Neural cell (in vitro differentiated cells): ENCODE measurements around the gene TUBB3. TPM values are rescaled to one million over a fixed set of nuclear protein-coding genes. Genes with fewer than 3 reads are reported as not detected.
"Not testable (repeated sequence)": the region's sequence is repeated elsewhere in the genome, so short reads cannot be mapped to it uniquely, and the experiment has no call there.

Experiments
- H2AFZ ChIP-seq: fragments of 200-600, 300-800 bp; sonication (generic), shearing (Covaris generic); 2 replicates; pipeline ENCODE4 v1.6.0; 2014; ENCODE audit warnings: low read depth, mild to moderate bottlenecking, antibody characterized with exemption, low read length, moderate library complexity
- H3F3A ChIP-seq: fragments of 200-600 bp; shearing (Covaris generic); 2 replicates; pipeline ENCODE4 v1.6.1; 2016; ENCODE audit warnings: mild to moderate bottlenecking, moderate library complexity, mixed read lengths, antibody characterized with exemption, low read length; ENCODE audit not compliant: insufficient read depth, poor library complexity, severe bottlenecking
- H3K27ac ChIP-seq: fragments of 200-600, 300-800 bp; sonication (generic), shearing (Covaris generic); 2 replicates; pipeline ENCODE4 v1.5.1; 2014; ENCODE audit warnings: mild to moderate bottlenecking, low read length, moderate library complexity
- H3K27me3 ChIP-seq: fragments of 300-800, 200-600 bp; sonication (generic), shearing (Covaris generic); 2 replicates; pipeline ENCODE4 v1.6.0; 2014; ENCODE audit warnings: mild to moderate bottlenecking, low read depth, low read length, moderate library complexity; ENCODE audit not compliant: insufficient read depth
- H3K36me3 ChIP-seq: fragments of 300-800, 200-600 bp; sonication (generic), shearing (Covaris generic); 2 replicates; pipeline ENCODE4 v1.5.1; 2014; ENCODE audit warnings: mild to moderate bottlenecking, antibody characterized with exemption, low read length, moderate library complexity; ENCODE audit not compliant: insufficient read depth
- H3K4me2 ChIP-seq: fragments of 300-800, 200-600 bp; sonication (generic), shearing (Covaris generic); 2 replicates; pipeline ENCODE4 v1.6.0; 2014; ENCODE audit warnings: mild to moderate bottlenecking, low read length
- H3K4me3 ChIP-seq: fragments of 300-800, 200-600 bp; sonication (generic), shearing (Covaris generic); 2 replicates; pipeline ENCODE4 v1.5.1; 2014; ENCODE audit warnings: mild to moderate bottlenecking, low read length, moderate library complexity
- H3K79me2 ChIP-seq: fragments of 200-600 bp; shearing (Covaris generic); replicated peaks from 2 replicates; pipeline ENCODE4 v1.6.0; 2014; ENCODE audit warnings: mild to moderate bottlenecking, low read length, moderate library complexity; ENCODE audit not compliant: insufficient read depth
- H3K9ac ChIP-seq: fragments of 300-800, 200-600 bp; sonication (generic), shearing (Covaris generic); 2 replicates; pipeline ENCODE4 v1.6.1; 2016; ENCODE audit warnings: mild to moderate bottlenecking, low read length, mixed read lengths
- H3K9me2 ChIP-seq: fragments of 200-600 bp; shearing (Covaris generic); 2 replicates; pipeline ENCODE4 v1.6.1; 2016; ENCODE audit warnings: mild to moderate bottlenecking, low read length, mixed read lengths; ENCODE audit not compliant: insufficient read depth
- H3K9me3 ChIP-seq: fragments of 200-600, 300-800 bp; sonication (generic), shearing (Covaris generic); 2 replicates; pipeline ENCODE4 v1.6.1; 2016; ENCODE audit warnings: mild to moderate bottlenecking, mixed run types, low read length, moderate library complexity, mixed read lengths
- H4K20me1 ChIP-seq: fragments of 200-600 bp; shearing (Covaris generic); 2 replicates; pipeline ENCODE4 v1.6.1; 2016; ENCODE audit warnings: mild to moderate bottlenecking, mixed run types; ENCODE audit not compliant: insufficient read depth
- EP300 ChIP-seq: fragments of 450-650 bp; conservative IDR thresholded peaks from 2 replicates; pipeline ENCODE4 v1.6.1; 2014; ENCODE audit warnings: antibody characterized with exemption, mild to moderate bottlenecking, moderate library complexity; ENCODE audit not compliant: poor library complexity, severe bottlenecking
- EZH2 ChIP-seq: fragments of 200-600, 300-800 bp; shearing (Covaris generic), sonication (generic); IDR thresholded peaks from 2 replicates; pipeline ENCODE4 v1.6.1; 2014; ENCODE audit warnings: antibody characterized with exemption, low read length, borderline replicate concordance, mild to moderate bottlenecking; ENCODE audit not compliant: insufficient read depth, poor library complexity, severe bottlenecking
- POLR2AphosphoS5 ChIP-seq: IDR thresholded peaks from 2 replicates; pipeline ENCODE4 v1.6.1; 2012
- RAD21 ChIP-seq: fragments of 450-650 bp; conservative IDR thresholded peaks from 2 replicates; pipeline ENCODE4 v1.6.1; 2014; ENCODE audit warnings: antibody characterized with exemption, mild to moderate bottlenecking, moderate library complexity
- REST ChIP-seq: IDR thresholded peaks from 2 replicates; pipeline ENCODE4 v1.6.1; 2012; ENCODE audit warnings: borderline replicate concordance
- SMC3 ChIP-seq: fragments of 450-650 bp; conservative IDR thresholded peaks from 2 replicates; pipeline ENCODE4 v1.6.1; 2014; ENCODE audit warnings: antibody characterized with exemption, mild to moderate bottlenecking, moderate library complexity; ENCODE audit not compliant: poor library complexity
- TAF1 ChIP-seq: IDR thresholded peaks from 2 replicates; pipeline ENCODE4 v1.6.1; 2012; ENCODE audit warnings: low read depth
- polyA plus RNA-seq: library from polyadenylated mRNA; depleted of rRNA; stranded (reverse); fragments of >200 nt; gene quantifications from 2 replicates; pipeline ENCODE4 v1.2.3, GENCODE V29; 2014
- TF ChIP-seq, protein P1 (sequence below): fragments of 450-650 bp; IDR thresholded peaks from 2 replicates; pipeline ENCODE4 v1.5.1; 2014; ENCODE audit warnings: antibody characterized with exemption, mild to moderate bottlenecking, moderate library complexity; ENCODE audit not compliant: poor library complexity, severe bottlenecking

Gene TUBB3
- polyA plus RNA-seq, 1 donor from 2014 or later, result 2,442 TPM

DNA sequence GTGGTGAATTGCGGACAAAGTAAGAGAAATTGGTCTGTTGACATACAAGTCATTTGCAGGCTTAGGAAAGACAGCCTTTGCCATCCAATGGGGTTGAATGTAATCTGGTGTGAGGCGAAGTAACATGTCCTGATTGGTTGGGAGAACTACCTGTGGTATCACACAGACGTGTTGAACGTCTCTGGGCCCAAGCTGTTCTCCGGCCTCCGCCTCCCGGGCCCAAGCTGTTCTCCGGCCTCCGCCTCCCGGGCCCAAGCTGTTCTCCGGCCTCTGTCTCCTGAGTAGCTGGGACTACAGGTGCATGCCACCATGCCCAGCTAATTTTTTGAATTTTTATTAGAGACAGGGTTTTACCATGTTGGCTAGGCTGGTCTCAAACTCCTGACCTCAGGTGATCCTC, 44.9 kb downstream of the TUBB3 start:
- not testable (repeated sequence) for H4K20me1 ChIP-seq, H3K27ac ChIP-seq, H3F3A ChIP-seq, H3K9me2 ChIP-seq, H3K36me3 ChIP-seq, H2AFZ ChIP-seq, H3K9me3 ChIP-seq, H3K27me3 ChIP-seq, H3K4me3 ChIP-seq, H3K79me2 ChIP-seq, H3K4me2 ChIP-seq, H3K9ac ChIP-seq

- TF ChIP-seq, protein P1, sequence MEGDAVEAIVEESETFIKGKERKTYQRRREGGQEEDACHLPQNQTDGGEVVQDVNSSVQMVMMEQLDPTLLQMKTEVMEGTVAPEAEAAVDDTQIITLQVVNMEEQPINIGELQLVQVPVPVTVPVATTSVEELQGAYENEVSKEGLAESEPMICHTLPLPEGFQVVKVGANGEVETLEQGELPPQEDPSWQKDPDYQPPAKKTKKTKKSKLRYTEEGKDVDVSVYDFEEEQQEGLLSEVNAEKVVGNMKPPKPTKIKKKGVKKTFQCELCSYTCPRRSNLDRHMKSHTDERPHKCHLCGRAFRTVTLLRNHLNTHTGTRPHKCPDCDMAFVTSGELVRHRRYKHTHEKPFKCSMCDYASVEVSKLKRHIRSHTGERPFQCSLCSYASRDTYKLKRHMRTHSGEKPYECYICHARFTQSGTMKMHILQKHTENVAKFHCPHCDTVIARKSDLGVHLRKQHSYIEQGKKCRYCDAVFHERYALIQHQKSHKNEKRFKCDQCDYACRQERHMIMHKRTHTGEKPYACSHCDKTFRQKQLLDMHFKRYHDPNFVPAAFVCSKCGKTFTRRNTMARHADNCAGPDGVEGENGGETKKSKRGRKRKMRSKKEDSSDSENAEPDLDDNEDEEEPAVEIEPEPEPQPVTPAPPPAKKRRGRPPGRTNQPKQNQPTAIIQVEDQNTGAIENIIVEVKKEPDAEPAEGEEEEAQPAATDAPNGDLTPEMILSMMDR, result no peak
- TF ChIP-seq RAD21 (no peak), REST (no peak), POLR2AphosphoS5 (no peak), SMC3 (no peak), TAF1 (no peak), EZH2 (no peak)
These were observed 46.7 kb downstream of the TUBB3 start for GRCh38 chr16:89969741-89970410.

GRCh38 chr16:89971495-89972243, 48.5 kb downstream of the TUBB3 start:
- H3K4me3 ChIP-seq, result peak overlapping the region; percentile 98
- H4K20me1 ChIP-seq, result no peaks in the 10 kb centered on the region
- no peaks in the 10 kb centered on the region for H3F3A ChIP-seq
- no peaks in the 10 kb centered on the region for H3K9me3 ChIP-seq
- H3K4me2 ChIP-seq, result peak overlapping the region; percentile 80
- peaks cover 34% of the 10 kb centered on the region for H3K79me2 ChIP-seq
- H3K9me2 ChIP-seq, result no peaks in the 10 kb centered on the region
- H3K9ac ChIP-seq, result peak overlapping the region; percentile 96
- no peaks in the 10 kb centered on the region for H3K27me3 ChIP-seq
- H3K36me3 ChIP-seq, result peaks cover 7% of the 10 kb centered on the region
- peak overlapping the region; percentile 87 for H3K27ac ChIP-seq
- peak overlapping the region; percentile 99 for H2AFZ ChIP-seq
- TF ChIP-seq EP300, result no peak
- TF ChIP-seq REST, result no peak
- TF ChIP-seq, protein P1, result no peak
- no peak for TF ChIP-seq TAF1
- no peak for TF ChIP-seq RAD21
- no peak for TF ChIP-seq EZH2
- TF ChIP-seq POLR2AphosphoS5, result no peak
- no peak for TF ChIP-seq SMC3

More at GRCh38 chr16:89969741-89970410, 46.7 kb downstream of the TUBB3 start:
- Histone ChIP-seq H3K27ac (no peak overlapping the region), H3F3A (no peaks in the 10 kb centered on the region), H3K4me3 (peak overlapping the region; percentile 13), H3K9ac (no peak overlapping the region), H3K4me2 (no peak overlapping the region), H3K9me3 (no peaks in the 10 kb centered on the region), H2AFZ (no peak overlapping the region), H3K9me2 (no peaks in the 10 kb centered on the region), H3K27me3 (no peaks in the 10 kb centered on the region), H4K20me1 (no peaks in the 10 kb centered on the region), H3K79me2 (peaks cover 23% of the 10 kb centered on the region), H3K36me3 (peaks cover 7% of the 10 kb centered on the region)
